Astrocyte (in vitro differentiated cells and primary cell): Measurements from ENCODE around the gene PECR. TPM values are rescaled to one million over a fixed set of nuclear protein-coding genes. Genes with fewer than 3 reads are reported as not detected.
A peak's percentile ranks its signal among the peaks of the same experiment; 100 is the strongest.

Experiments
- DNase-seq: peaks from one replicate; pipeline ENCODE4 v3.0.0-alpha.2; 2010; ENCODE audit warnings: low read depth
- FAIRE-seq: peaks from 2 replicates; lab custom pipeline; 2011; peaks lifted over from hg19 to GRCh38; lab: Jason Lieb, UNC
- H2AFZ ChIP-seq: 2 replicates; pipeline ENCODE4 v1.6.0; 2012; ENCODE audit warnings: low read depth, low read length, inconsistent platforms
- H3K27ac ChIP-seq: 2 replicates; pipeline ENCODE4 v1.5.1; 2011; ENCODE audit warnings: low read depth, low read length, inconsistent platforms
- H3K27me3 ChIP-seq: 2 replicates; pipeline ENCODE4 v1.6.0; 2011; ENCODE audit warnings: low read length, inconsistent platforms; ENCODE audit not compliant: insufficient read depth
- H3K36me3 ChIP-seq: 2 replicates; pipeline ENCODE4 v1.5.1; 2011; ENCODE audit warnings: low read length, inconsistent platforms; ENCODE audit not compliant: insufficient read depth
- H3K4me1 ChIP-seq: 2 replicates; pipeline ENCODE4 v1.5.1; 2011; ENCODE audit warnings: low read length, inconsistent platforms; ENCODE audit not compliant: insufficient read depth
- H3K4me2 ChIP-seq: 2 replicates; pipeline ENCODE4 v1.6.0; 2012; ENCODE audit warnings: low read length, inconsistent platforms
- H3K4me3 ChIP-seq: 2 replicates; pipeline ENCODE4 v1.5.1; 2011; ENCODE audit warnings: low read depth, mild to moderate bottlenecking, low read length, inconsistent platforms; ENCODE audit not compliant: insufficient read depth
- H3K79me2 ChIP-seq: 2 replicates; pipeline ENCODE4 v1.6.0; 2012; ENCODE audit warnings: mild to moderate bottlenecking, low read length, inconsistent platforms; ENCODE audit not compliant: insufficient read depth
- H3K9ac ChIP-seq: 2 replicates; pipeline ENCODE4 v1.6.0; 2012; ENCODE audit warnings: mild to moderate bottlenecking, low read length, inconsistent platforms
- H3K9me3 ChIP-seq: 2 replicates; pipeline ENCODE4 v1.5.1; 2012; ENCODE audit warnings: low read depth, mild to moderate bottlenecking, low read length, inconsistent platforms; ENCODE audit not compliant: insufficient read depth
- H4K20me1 ChIP-seq: 2 replicates; pipeline ENCODE4 v1.6.0; 2012; ENCODE audit warnings: low read length, inconsistent platforms; ENCODE audit not compliant: insufficient read depth
- H3K27ac Mint-ChIP-seq: one replicate; pipeline ENCODE4 v1.8.0; 2021; ENCODE audit warnings: mild to moderate bottlenecking, mixed read lengths; ENCODE audit not compliant: unreplicated experiment
- H3K27me3 Mint-ChIP-seq: one replicate; pipeline ENCODE4 v1.8.0; 2021; ENCODE audit warnings: low read depth, mixed read lengths; ENCODE audit not compliant: unreplicated experiment
- H3K36me3 Mint-ChIP-seq: one replicate; pipeline ENCODE4 v1.8.0; 2021; ENCODE audit warnings: low read depth, mixed read lengths; ENCODE audit not compliant: unreplicated experiment
- H3K4me1 Mint-ChIP-seq: one replicate; pipeline ENCODE4 v1.8.0; 2021; ENCODE audit warnings: low read depth, mixed read lengths; ENCODE audit not compliant: unreplicated experiment
- H3K4me3 Mint-ChIP-seq: one replicate; pipeline ENCODE4 v1.8.0; 2021; ENCODE audit warnings: mild to moderate bottlenecking, moderate library complexity, mixed read lengths; ENCODE audit not compliant: unreplicated experiment
- H3K9me3 Mint-ChIP-seq: one replicate; pipeline ENCODE4 v1.8.0; 2021; ENCODE audit warnings: mild to moderate bottlenecking, mixed read lengths; ENCODE audit not compliant: unreplicated experiment
- EZH2 ChIP-seq: IDR thresholded peaks from 2 replicates; pipeline ENCODE4 v1.6.1; 2012; ENCODE audit warnings: mild to moderate bottlenecking, low read length, inconsistent platforms; ENCODE audit not compliant: insufficient read depth
- total RNA-seq: library from RNA; stranded (reverse); gene quantifications from 2 replicates; pipeline ENCODE4 v1.2.1, GENCODE V29; 2021
- TF ChIP-seq, protein P1 (sequence below): IDR thresholded peaks from 2 replicates; pipeline ENCODE4 v1.5.1; 2011; ENCODE audit warnings: low read depth, mild to moderate bottlenecking, inconsistent platforms, low read length, moderate library complexity; ENCODE audit not compliant: insufficient read depth

PECR gene
- total RNA-seq, 1 donor from 2014 or later = 17.0 TPM

GRCh38 chr2:216066230-216066629 is 15.4 kb downstream of the PECR start:
- peaks cover 16% of the 10 kb centered on the region for H3K4me1 Mint-ChIP-seq
- TF ChIP-seq EZH2 = no peak
- TF ChIP-seq, protein P1, sequence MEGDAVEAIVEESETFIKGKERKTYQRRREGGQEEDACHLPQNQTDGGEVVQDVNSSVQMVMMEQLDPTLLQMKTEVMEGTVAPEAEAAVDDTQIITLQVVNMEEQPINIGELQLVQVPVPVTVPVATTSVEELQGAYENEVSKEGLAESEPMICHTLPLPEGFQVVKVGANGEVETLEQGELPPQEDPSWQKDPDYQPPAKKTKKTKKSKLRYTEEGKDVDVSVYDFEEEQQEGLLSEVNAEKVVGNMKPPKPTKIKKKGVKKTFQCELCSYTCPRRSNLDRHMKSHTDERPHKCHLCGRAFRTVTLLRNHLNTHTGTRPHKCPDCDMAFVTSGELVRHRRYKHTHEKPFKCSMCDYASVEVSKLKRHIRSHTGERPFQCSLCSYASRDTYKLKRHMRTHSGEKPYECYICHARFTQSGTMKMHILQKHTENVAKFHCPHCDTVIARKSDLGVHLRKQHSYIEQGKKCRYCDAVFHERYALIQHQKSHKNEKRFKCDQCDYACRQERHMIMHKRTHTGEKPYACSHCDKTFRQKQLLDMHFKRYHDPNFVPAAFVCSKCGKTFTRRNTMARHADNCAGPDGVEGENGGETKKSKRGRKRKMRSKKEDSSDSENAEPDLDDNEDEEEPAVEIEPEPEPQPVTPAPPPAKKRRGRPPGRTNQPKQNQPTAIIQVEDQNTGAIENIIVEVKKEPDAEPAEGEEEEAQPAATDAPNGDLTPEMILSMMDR = no peak
- H3K27ac Mint-ChIP-seq = peak overlapping the region; percentile 63
- no peak overlapping the region for H2AFZ ChIP-seq
- H3K36me3 ChIP-seq = no peaks in the 10 kb centered on the region
- no peaks in the 10 kb centered on the region for H3K79me2 ChIP-seq
- peak overlapping the region; percentile 17 for H3K4me3 Mint-ChIP-seq
- H3K9me3 Mint-ChIP-seq = no peaks in the 10 kb centered on the region
- peaks cover 19% of the 10 kb centered on the region for H3K4me1 ChIP-seq
- FAIRE-seq (no peak), DNase-seq (peak; percentile 87)
- H3K27me3 ChIP-seq = no peaks in the 10 kb centered on the region
- H3K4me3 ChIP-seq = no peak overlapping the region
- no peaks in the 10 kb centered on the region for H3K9me3 ChIP-seq
- H3K27me3 Mint-ChIP-seq = no peaks in the 10 kb centered on the region
- no peak overlapping the region for H3K9ac ChIP-seq
- H3K36me3 Mint-ChIP-seq = peaks cover 2% of the 10 kb centered on the region
- H4K20me1 ChIP-seq = no peaks in the 10 kb centered on the region
- peak overlapping the region; percentile 47 for H3K4me2 ChIP-seq
- peak overlapping the region; percentile 24 for H3K27ac ChIP-seq

DNA sequence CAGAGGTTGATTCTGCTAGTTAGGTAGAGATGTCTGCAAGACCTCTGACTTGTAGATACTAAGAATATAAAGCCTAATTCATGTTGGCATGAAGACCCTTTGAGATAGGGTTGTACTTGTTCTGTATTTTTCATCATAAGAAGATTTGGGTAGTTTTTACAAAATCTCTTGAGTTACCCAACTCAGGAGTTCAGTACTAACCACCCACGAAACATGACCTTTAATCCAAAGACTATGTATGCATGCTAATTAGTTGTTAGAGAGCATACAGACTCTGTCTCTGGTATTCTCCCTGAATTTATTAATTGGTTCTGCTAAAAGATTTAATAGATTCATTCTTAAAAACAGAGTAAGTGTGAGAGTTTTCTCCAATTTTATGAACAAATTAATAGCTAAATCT is 16.9 kb downstream of the PECR start:
- no peak for FAIRE-seq
- H3K4me1 Mint-ChIP-seq = peaks cover 16% of the 10 kb centered on the region

More for the DNA sequence above, 16.9 kb downstream of the PECR start:
- no peak for DNase-seq
- peak overlapping the region; percentile 10 for H3K4me2 ChIP-seq
- H3K4me3 Mint-ChIP-seq = no peak overlapping the region
- H3K4me1 ChIP-seq = peaks cover 19% of the 10 kb centered on the region
- peaks cover 2% of the 10 kb centered on the region for H3K36me3 Mint-ChIP-seq
- H3K4me3 ChIP-seq = no peak overlapping the region
- no peak overlapping the region for H2AFZ ChIP-seq
- no peaks in the 10 kb centered on the region for H3K27me3 ChIP-seq
- no peaks in the 10 kb centered on the region for H3K9me3 ChIP-seq
- no peaks in the 10 kb centered on the region for H3K9me3 Mint-ChIP-seq
- no peaks in the 10 kb centered on the region for H3K36me3 ChIP-seq
- H4K20me1 ChIP-seq = no peaks in the 10 kb centered on the region
- no peaks in the 10 kb centered on the region for H3K27me3 Mint-ChIP-seq
- H3K9ac ChIP-seq = no peak overlapping the region
- H3K79me2 ChIP-seq = no peaks in the 10 kb centered on the region
- H3K27ac Mint-ChIP-seq = no peak overlapping the region
- TF ChIP-seq, protein P1 = no peak
- TF ChIP-seq EZH2 = no peak
- H3K27ac ChIP-seq = no peak overlapping the region
